Muscle layer of colon (tissue), 2 donors: ENCODE results near the gene SLC25A34.

ENCODE experiments used
- H3K27ac ChIP-seq: one replicate; pipeline ENCODE4 v1.7.0; 2013; ENCODE audit warnings: low read depth, mild to moderate bottlenecking, low read length, moderate library complexity
- H3K27me3 ChIP-seq, 2 donors: one replicate each; pipeline ENCODE4 v1.7.0; 2013; ENCODE audit warnings: low read length in 2 of 2, mild to moderate bottlenecking in 2 of 2; ENCODE audit not compliant: insufficient read depth in 2 of 2, control insufficient read depth in 1 of 2
- H3K36me3 ChIP-seq: one replicate; pipeline ENCODE4 v1.7.0; 2013; ENCODE audit warnings: mild to moderate bottlenecking, low read length; ENCODE audit not compliant: insufficient read depth
- H3K4me1 ChIP-seq: one replicate; pipeline ENCODE4 v1.7.0; 2013; ENCODE audit warnings: mild to moderate bottlenecking, low read length; ENCODE audit not compliant: insufficient read depth
- H3K4me3 ChIP-seq, 2 donors: one replicate each; pipeline ENCODE4 v1.7.0; 2013; ENCODE audit warnings: low read length in 2 of 2, low read depth in 1 of 2, mild to moderate bottlenecking in 1 of 2, moderate library complexity in 1 of 2
- H3K9ac ChIP-seq: one replicate; pipeline ENCODE4 v1.7.0; 2013; ENCODE audit warnings: low read length
- H3K9me3 ChIP-seq: one replicate; pipeline ENCODE4 v1.7.0; 2013; ENCODE audit warnings: mild to moderate bottlenecking, low read length
- donor health status: abdominal sarcoma.
- donor health status: Adenocarcinoma of cecum.

The SLC25A34 gene

DNA sequence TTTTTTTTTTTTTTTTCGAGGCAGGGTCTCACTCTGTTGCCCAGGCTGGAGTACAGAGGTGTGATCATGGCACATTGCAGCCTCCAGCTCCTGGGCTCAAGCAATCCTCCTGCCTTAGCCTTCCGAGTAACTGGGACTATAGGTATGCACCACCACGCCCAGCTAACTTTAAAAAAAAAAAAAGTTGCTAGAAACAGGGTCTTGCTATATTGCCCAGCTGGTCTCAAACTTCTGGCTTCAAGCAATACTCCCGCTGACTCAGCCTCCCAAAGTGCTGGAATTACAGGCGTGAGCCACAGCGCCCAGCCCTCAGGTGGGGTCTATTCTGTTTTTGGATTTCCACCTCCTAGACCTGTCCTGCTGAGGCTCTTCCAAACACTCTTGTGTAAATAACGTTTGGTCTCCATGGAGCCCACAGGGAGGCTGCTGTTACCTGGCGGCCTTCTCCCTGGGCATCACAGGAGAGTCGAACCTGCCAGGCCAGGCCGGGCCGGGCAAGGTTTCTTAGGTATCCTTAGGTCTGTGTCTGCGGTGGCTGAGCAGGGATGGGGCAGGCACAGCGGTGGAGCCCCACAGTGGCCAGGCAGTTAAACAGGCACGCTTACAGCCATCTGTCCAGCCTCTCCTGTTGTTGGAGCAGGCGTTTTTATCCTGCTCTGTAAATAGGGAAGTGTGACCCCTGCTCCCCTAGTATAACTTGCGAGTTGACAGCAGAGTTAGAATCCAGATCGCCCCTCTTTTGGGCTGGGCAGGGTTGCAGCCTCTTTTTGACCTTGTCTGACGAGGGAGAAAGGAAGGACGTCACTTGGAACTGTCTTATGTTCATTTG, 33.1 kb upstream of the SLC25A34 start:
- Histone ChIP-seq H3K36me3 (no peaks in the 10 kb centered on the region), H3K9me3 (no peaks in the 10 kb centered on the region), H3K27ac (peak overlapping the region; percentile 74), H3K27me3 (no peaks in the 10 kb centered on the region), H3K4me1 (peaks cover 46% of the 10 kb centered on the region), H3K9ac (peak overlapping the region; percentile 46), H3K4me3 (peak overlapping the region in 1 of 2 donors; percentile 33)

- peak overlapping the region; percentile 46 for H3K9ac ChIP-seq
Observed at GRCh38 chr1:15703562-15703961, 32.5 kb upstream of the SLC25A34 start.

GRCh38 chr1:15704526-15705183, 31.4 kb upstream of the SLC25A34 start:
- H3K4me3 ChIP-seq: no peak overlapping the region

More at GRCh38 chr1:15703562-15703961, 32.5 kb upstream of the SLC25A34 start:
- Histone ChIP-seq H3K9me3 (no peaks in the 10 kb centered on the region), H3K4me1 (peaks cover 47% of the 10 kb centered on the region), H3K27ac (peak overlapping the region; percentile 74), H3K27me3 (no peaks in the 10 kb centered on the region), H3K36me3 (no peaks in the 10 kb centered on the region), H3K4me3 (peak overlapping the region in 1 of 2 donors; percentile 34)

GRCh38 chr1:15705184-15705566, 30.9 kb upstream of the SLC25A34 start:
- peak overlapping the region; percentile 17 for H3K27ac ChIP-seq
- no peak overlapping the region for H3K4me3 ChIP-seq
- H3K9ac ChIP-seq: no peak overlapping the region
- no peaks in the 10 kb centered on the region for H3K36me3 ChIP-seq
- H3K27me3 ChIP-seq: no peaks in the 10 kb centered on the region
- H3K4me1 ChIP-seq: peaks cover 51% of the 10 kb centered on the region
- H3K9me3 ChIP-seq: no peaks in the 10 kb centered on the region

More at GRCh38 chr1:15704526-15705183, 31.4 kb upstream of the SLC25A34 start:
- H3K9ac ChIP-seq: peak overlapping the region; percentile 46
- H3K4me1 ChIP-seq: peaks cover 55% of the 10 kb centered on the region
- peak overlapping the region; percentile 74 for H3K27ac ChIP-seq
- H3K27me3 ChIP-seq: no peaks in the 10 kb centered on the region
- H3K36me3 ChIP-seq: no peaks in the 10 kb centered on the region
- no peaks in the 10 kb centered on the region for H3K9me3 ChIP-seq

- H3K4me1 ChIP-seq: peaks cover 45% of the 10 kb centered on the region
- peak overlapping the region; percentile 32 for H3K27ac ChIP-seq
- H3K4me3 ChIP-seq: no peak overlapping the region
- H3K36me3 ChIP-seq: no peaks in the 10 kb centered on the region
- H3K9me3 ChIP-seq: no peaks in the 10 kb centered on the region
- no peak overlapping the region for H3K9ac ChIP-seq
- no peaks in the 10 kb centered on the region for H3K27me3 ChIP-seq
Observed at GRCh38 chr1:15706751-15707150, 29.3 kb upstream of the SLC25A34 start.

DNA sequence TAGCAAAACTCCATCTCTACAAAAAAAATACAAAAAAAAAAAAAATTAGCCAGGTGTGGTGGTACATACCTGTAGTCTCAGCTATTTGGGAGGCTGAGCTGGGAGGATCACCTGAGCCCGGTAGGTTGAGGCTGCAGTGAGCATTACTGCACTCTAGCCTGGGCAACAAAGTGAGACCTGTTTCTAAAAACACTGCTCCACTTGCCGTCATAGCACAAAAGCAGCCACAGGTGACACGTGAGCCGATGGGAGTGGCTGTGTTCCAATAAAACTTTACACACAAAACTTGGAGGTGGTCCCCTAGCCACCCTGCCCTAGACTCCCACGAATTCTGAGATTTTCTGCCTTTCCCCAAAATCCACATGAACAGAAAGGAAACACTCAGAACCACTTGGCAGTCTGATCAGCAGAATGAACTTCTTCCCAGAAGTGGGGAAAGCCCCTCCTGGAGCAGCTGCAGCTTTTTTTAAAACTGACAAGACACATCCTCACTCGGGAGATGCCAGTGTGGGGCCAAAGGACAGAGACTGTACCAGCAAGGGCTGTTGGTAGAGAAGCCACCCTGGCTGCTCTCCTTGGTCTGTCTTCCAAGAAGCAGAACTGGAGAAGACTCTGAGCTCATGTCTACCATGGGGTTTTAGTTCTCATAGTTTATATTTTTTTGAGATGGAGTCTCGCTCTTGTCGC, 28.7 kb upstream of the SLC25A34 start:
- Histone ChIP-seq H3K27me3 (no peaks in the 10 kb centered on the region), H3K36me3 (no peaks in the 10 kb centered on the region), H3K4me1 (peaks cover 45% of the 10 kb centered on the region), H3K4me3 (no peak overlapping the region), H3K9me3 (no peaks in the 10 kb centered on the region), H3K9ac (no peak overlapping the region), H3K27ac (peak overlapping the region; percentile 32)

DNA sequence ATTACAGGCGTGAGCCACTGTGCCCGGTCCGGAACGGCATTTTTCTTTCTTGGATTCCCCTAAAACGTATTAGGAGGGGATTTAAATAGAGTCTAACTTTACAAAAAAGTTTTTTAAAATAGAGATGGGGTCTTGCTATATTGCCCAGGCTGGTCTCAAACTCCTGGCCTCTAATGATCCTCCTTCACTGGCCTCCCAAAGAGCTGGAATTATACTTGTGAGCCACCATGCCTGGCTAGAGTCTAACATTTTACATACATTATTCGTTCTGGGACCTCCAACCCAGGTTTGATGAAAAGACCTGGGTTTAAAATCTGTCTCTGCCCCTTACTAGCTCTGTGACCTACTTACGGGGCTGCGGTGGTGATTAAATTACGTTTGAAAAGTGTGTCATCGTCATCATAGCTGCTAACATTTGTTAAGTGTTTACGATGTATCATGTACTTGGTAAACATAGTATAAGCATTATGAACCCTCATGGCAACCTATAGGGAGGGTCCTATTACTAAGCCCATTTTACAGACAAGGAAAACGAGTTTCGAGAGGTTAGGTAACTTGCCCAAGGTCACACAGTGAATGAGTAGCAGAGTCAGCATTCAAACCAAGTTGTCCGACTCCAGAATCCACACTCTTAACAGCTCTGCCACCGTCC, 27.4 kb upstream of the SLC25A34 start:
- Histone ChIP-seq H3K9me3 (no peaks in the 10 kb centered on the region), H3K9ac (no peak overlapping the region), H3K4me1 (peaks cover 33% of the 10 kb centered on the region), H3K36me3 (no peaks in the 10 kb centered on the region), H3K27ac (no peak overlapping the region), H3K4me3 (no peak overlapping the region), H3K27me3 (no peaks in the 10 kb centered on the region)

GRCh38 chr1:15709226-15709625, 26.8 kb upstream of the SLC25A34 start:
- Histone ChIP-seq H3K36me3 (no peaks in the 10 kb centered on the region), H3K4me1 (peaks cover 31% of the 10 kb centered on the region), H3K27ac (no peak overlapping the region), H3K9me3 (no peaks in the 10 kb centered on the region), H3K9ac (no peak overlapping the region), H3K27me3 (no peaks in the 10 kb centered on the region), H3K4me3 (no peak overlapping the region)

- no peaks in the 10 kb centered on the region for H3K9me3 ChIP-seq
- H3K9ac ChIP-seq: no peak overlapping the region
- no peak overlapping the region for H3K4me3 ChIP-seq
- H3K27ac ChIP-seq: no peak overlapping the region
- peaks cover 9% of the 10 kb centered on the region for H3K36me3 ChIP-seq
- no peaks in the 10 kb centered on the region for H3K27me3 ChIP-seq
- peaks cover 45% of the 10 kb centered on the region for H3K4me1 ChIP-seq
Observed at GRCh38 chr1:15712168-15712567, 23.9 kb upstream of the SLC25A34 start.

GRCh38 chr1:15714406-15715136, 21.5 kb upstream of the SLC25A34 start:
- H3K9me3 ChIP-seq: no peaks in the 10 kb centered on the region
- H3K4me3 ChIP-seq: peak overlapping the region in 1 of 2 donors; percentile 25
- no peaks in the 10 kb centered on the region for H3K27me3 ChIP-seq
- H3K27ac ChIP-seq: peak overlapping the region; percentile 79
- H3K9ac ChIP-seq: no peak overlapping the region
- peaks cover 23% of the 10 kb centered on the region for H3K36me3 ChIP-seq
- peaks cover 48% of the 10 kb centered on the region for H3K4me1 ChIP-seq
